AG04450 (cell line): ENCODE measurements around the gene RASAL1. TPM values are rescaled to one million over a fixed set of nuclear protein-coding genes. Genes with fewer than 3 reads are reported as not detected.

Experiments used
- CTCF ChIA-PET: fragments of 300-600, 350-600 bp; formaldehyde crosslinking; extraction: SDS; loops from one replicate; lab custom pipeline; 2022; ENCODE audit warnings: antibody characterized with exemption, inconsistent platforms; lab: Charles Lee
- POLR2A ChIA-PET: fragments of 350-600 bp; formaldehyde crosslinking; extraction: SDS; loops from one replicate; lab custom pipeline; 2021; ENCODE audit warnings: antibody characterized with exemption, inconsistent platforms; lab: Yijun Ruan, JAX
- DNase-seq: peaks from one replicate; pipeline ENCODE4 v3.0.0-alpha.2; 2011; ENCODE audit warnings: low read depth, low spot score
- H3K27ac ChIP-seq: one replicate; pipeline ENCODE4 v1.5.1; 2012; ENCODE audit warnings: low read depth, low read length, control low read depth
- H3K27me3 ChIP-seq: one replicate; pipeline ENCODE4 v1.6.0; 2012; ENCODE audit warnings: low read length; ENCODE audit not compliant: control insufficient read depth, insufficient read depth
- H3K4me3 ChIP-seq: 2 replicates; pipeline ENCODE4 v1.5.1; 2011; ENCODE audit warnings: mild to moderate bottlenecking, low read depth, low read length, control low read depth
- H3K9me3 ChIP-seq: 2 replicates; pipeline ENCODE4 v1.5.1; 2012; ENCODE audit warnings: low read length; ENCODE audit not compliant: control insufficient read depth, insufficient read depth
- polyA plus RNA-seq: library from polyadenylated mRNA; depleted of rRNA; stranded (reverse); fragments of >200 nt; gene quantifications from 2 replicates; pipeline ENCODE4 v1.2.3, GENCODE V29; 2011
- TF ChIP-seq, protein P1 (sequence below): IDR thresholded peaks from 2 replicates; pipeline ENCODE4 v1.5.1; 2011; ENCODE audit warnings: low read depth, low read length, control low read depth, inconsistent platforms

RASAL1 gene
- polyA plus RNA-seq, 1 experiment: not detected

DNA sequence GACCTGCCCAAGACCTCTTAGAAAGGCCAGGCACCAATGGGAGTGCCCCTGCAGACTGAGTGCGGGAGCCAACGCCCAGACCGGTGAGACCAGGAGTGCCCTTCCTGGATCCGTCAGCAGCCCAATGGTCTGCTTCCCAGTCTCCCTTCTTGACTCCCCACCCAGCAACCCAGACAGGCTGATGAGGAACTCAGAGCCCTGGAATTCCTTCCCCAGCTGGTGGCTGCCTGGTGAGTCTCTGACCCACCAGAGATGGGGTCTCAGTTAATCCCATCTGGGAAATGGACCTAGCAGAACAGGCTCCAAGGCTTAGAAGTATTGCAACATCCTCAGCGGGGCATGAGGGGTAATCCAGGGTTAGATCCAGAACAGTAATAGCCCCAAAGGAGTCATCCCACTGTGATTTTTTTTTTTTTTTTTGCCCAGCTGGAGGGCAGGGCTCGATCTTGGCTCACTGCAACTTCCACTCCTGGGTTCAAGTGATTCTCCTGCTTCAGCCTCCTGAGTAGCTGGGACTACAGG lies 1.5 kb upstream of the RASAL1 start:
- peaks cover 6% of the 10 kb centered on the region for H3K27me3 ChIP-seq
- CTCF ChIA-PET: interaction anchor here (0.6 to 0.7 kb wide), 2 partner anchors 39 to 689 kb away, joined by 4 to 5 read pairs; no protein-coding TSS in a partner anchor

DNA sequence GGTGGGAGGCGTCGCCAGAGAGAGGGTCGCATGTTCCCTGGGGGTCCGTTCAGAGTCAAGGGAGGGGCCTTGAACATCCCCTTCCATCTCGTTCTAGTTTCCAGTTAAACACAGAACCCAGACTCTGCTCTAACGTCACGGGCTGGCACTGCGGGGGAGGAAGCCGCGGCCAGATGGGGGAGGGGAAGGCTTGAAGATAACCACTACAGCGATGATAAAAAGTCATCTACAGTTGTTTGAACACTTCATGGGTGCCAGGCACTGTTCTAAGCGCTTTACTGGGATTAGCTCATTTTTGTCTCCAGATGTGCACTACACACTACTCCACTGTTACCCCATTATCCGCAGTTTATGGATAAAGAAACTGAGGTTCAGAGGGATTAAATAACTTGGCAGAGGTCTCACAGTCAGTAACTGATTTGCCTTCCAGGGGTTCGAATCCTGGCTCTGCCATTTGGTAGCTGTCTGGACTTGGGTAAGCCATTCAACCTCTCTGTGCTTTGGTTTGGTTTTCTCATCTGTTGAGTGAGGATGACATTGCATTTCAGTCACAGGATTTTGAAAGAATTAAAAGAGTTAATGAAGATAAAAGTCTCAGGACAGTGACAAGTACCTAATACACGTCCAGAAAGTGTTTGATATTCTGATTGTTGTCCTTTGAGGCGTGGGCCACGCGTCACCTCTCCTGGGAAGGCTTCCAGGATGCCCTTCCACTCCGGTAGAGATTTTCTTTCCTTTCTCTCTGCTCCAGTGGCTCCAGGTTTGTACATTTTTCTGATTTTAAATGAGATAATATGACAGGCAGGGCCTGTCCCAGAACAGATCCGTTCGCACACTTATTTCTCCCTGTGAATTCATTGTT lies 798 bp upstream of the RASAL1 start:
- Histone ChIP-seq H3K9me3 (no peaks in the 10 kb centered on the region), H3K27me3 (peaks cover 5% of the 10 kb centered on the region), H3K27ac (no peak overlapping the region), H3K4me3 (no peak overlapping the region)
- DNase-seq: no peak
- TF ChIP-seq, protein P1, sequence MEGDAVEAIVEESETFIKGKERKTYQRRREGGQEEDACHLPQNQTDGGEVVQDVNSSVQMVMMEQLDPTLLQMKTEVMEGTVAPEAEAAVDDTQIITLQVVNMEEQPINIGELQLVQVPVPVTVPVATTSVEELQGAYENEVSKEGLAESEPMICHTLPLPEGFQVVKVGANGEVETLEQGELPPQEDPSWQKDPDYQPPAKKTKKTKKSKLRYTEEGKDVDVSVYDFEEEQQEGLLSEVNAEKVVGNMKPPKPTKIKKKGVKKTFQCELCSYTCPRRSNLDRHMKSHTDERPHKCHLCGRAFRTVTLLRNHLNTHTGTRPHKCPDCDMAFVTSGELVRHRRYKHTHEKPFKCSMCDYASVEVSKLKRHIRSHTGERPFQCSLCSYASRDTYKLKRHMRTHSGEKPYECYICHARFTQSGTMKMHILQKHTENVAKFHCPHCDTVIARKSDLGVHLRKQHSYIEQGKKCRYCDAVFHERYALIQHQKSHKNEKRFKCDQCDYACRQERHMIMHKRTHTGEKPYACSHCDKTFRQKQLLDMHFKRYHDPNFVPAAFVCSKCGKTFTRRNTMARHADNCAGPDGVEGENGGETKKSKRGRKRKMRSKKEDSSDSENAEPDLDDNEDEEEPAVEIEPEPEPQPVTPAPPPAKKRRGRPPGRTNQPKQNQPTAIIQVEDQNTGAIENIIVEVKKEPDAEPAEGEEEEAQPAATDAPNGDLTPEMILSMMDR: no peak
- CTCF ChIA-PET: interaction anchor here (1.0 kb wide), 1 partner anchor 143 kb away, joined by 3 read pairs; no protein-coding TSS in a partner anchor
- POLR2A ChIA-PET: no interaction called here

More for the DNA sequence above, 1.5 kb upstream of the RASAL1 start:
- H3K9me3 ChIP-seq: no peaks in the 10 kb centered on the region
- POLR2A ChIA-PET: interaction anchor here (0.6 kb wide), 1 partner anchor 49 kb away, joined by 3 read pairs; the partner anchor contains the start of gene RITA1
- no peak for DNase-seq
- TF ChIP-seq, protein P1: no peak
- no peak overlapping the region for H3K4me3 ChIP-seq
- H3K27ac ChIP-seq: no peak overlapping the region

DNA sequence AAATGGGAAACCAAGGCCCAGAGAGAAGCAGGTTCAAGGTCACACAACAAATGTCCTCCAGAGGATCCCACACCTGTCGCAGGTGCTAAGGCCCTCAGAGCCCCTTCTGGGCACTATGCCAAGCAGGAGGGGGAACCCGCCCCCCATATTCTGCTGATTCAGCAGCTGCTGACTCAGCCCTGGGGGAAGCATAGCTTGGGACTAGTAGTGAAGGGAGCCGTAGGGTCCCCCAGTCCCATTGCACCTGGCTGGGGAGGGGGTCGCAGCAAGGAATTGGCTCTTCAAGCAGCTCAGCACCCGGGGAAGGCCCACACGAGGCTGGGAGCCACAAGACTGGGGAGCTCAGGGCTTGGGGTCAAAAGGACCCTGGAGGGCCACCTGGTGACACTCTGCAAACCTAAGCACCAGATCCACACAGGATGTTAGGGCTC lies 1.0 kb downstream of the RASAL1 start:
- H3K9me3 ChIP-seq: no peaks in the 10 kb centered on the region
- ChIA-PET POLR2A (no interaction called here), CTCF (no interaction called here)
- DNase-seq: no peak
- TF ChIP-seq, protein P1: no peak
- peaks cover 5% of the 10 kb centered on the region for H3K27me3 ChIP-seq
- H3K4me3 ChIP-seq: no peak overlapping the region
- H3K27ac ChIP-seq: no peak overlapping the region

DNA sequence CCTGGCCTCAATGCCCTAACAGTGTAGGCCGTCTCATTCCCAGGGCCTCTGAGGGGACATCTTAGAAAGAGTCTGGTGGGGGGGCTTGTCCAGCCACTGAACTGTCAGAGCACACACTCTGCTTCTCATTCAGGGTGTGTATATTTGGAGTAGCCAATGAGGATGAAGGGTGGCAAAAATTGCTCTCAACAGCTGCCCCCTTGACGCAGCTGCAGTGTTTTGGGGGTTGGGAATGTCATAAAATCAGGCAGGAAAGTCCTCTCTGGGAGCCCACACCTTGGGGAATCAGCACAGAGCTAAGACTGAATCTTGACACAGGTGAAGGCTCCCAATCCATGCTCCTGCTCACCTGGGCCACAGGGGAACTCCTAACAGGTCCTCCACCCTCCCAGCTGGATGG lies 1.5 kb downstream of the RASAL1 start:
- no peak overlapping the region for H3K4me3 ChIP-seq
- ChIA-PET CTCF (no interaction called here), POLR2A (no interaction called here)
- peaks cover 5% of the 10 kb centered on the region for H3K27me3 ChIP-seq
- no peak overlapping the region for H3K27ac ChIP-seq
- no peak for DNase-seq
- no peaks in the 10 kb centered on the region for H3K9me3 ChIP-seq
- TF ChIP-seq, protein P1: no peak

DNA sequence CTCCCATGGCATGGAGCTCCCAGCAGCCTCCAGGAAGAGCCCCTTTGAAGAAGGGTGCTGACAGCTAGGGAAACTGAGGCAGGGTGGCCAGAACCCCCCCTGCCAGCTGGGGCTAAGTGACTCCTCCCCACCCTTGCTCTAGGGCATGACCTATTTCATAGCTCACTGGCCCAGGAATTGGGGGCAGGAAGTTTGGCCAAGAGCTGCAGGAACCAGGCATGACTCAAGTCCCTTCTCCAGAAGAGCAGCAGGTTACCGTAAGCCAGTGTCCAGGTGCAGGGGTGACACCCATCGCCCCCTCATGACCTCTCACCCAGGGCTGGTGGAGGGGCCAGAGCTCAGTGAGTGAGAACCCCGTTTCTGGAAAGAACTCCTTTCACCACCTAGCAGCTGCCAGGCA lies 1.9 kb downstream of the RASAL1 start:
- Histone ChIP-seq H3K9me3 (no peaks in the 10 kb centered on the region), H3K27me3 (peaks cover 5% of the 10 kb centered on the region), H3K4me3 (no peak overlapping the region), H3K27ac (no peak overlapping the region)
- CTCF ChIA-PET: interaction anchor here (1.0 kb wide), 1 partner anchor 85 kb away, joined by 3 read pairs; no protein-coding TSS in a partner anchor
- DNase-seq: no peak
- POLR2A ChIA-PET: no interaction called here
- TF ChIP-seq, protein P1: no peak
